SU-DHL-6 (cell line): ENCODE data around the gene AMT.
A peak's percentile ranks its signal among the peaks of the same experiment; 100 is the strongest.

Experiments used
- H2AFZ ChIP-seq: fragments of 200-600 bp; sonication (generic); 2 replicates; pipeline ENCODE4 v1.6.1; 2014; ENCODE audit warnings: low read depth, mild to moderate bottlenecking, moderate library complexity, mixed read lengths, antibody characterized with exemption, low read length; ENCODE audit not compliant: severe bottlenecking
- H3F3A ChIP-seq: fragments of 200-600 bp; shearing (Covaris generic); 2 replicates; pipeline ENCODE4 v1.6.0; 2016; ENCODE audit warnings: antibody characterized with exemption, mild to moderate bottlenecking; ENCODE audit not compliant: insufficient read depth
- H3K27ac ChIP-seq: fragments of 200-600 bp; sonication (generic); 2 replicates; pipeline ENCODE4 v1.5.1; 2016; ENCODE audit warnings: low read depth, mild to moderate bottlenecking, low read length, moderate library complexity, mixed read lengths
- H3K27me3 ChIP-seq: fragments of 200-600 bp; sonication (generic), shearing (Covaris generic); 2 replicates; pipeline ENCODE4 v1.6.0; 2014; ENCODE audit warnings: mild to moderate bottlenecking, low read length
- H3K36me3 ChIP-seq: fragments of 200-600 bp; sonication (generic); 2 replicates; pipeline ENCODE4 v1.6.1; 2014; ENCODE audit warnings: mild to moderate bottlenecking, low read length, mixed read lengths
- H3K4me2 ChIP-seq: fragments of 300-600, 200-600 bp; shearing (Covaris generic), sonication (generic); 2 replicates; pipeline ENCODE4 v1.6.0; 2014; ENCODE audit warnings: low read length, low read depth, mild to moderate bottlenecking; ENCODE audit not compliant: poor library complexity, severe bottlenecking
- H3K4me3 ChIP-seq: fragments of 200-600 bp; sonication (generic); 2 replicates; pipeline ENCODE4 v1.5.1; 2014; ENCODE audit warnings: antibody characterized with exemption, low read length, mild to moderate bottlenecking, mixed read lengths; ENCODE audit not compliant: insufficient read depth, poor library complexity, severe bottlenecking
- H3K79me2 ChIP-seq: fragments of 200-600 bp; sonication (generic); 2 replicates; pipeline ENCODE4 v1.6.1; 2014; ENCODE audit warnings: mild to moderate bottlenecking, low read length, moderate library complexity; ENCODE audit not compliant: insufficient read depth
- H3K9ac ChIP-seq: fragments of 200-600 bp; sonication (generic); 2 replicates; pipeline ENCODE4 v1.7.0; 2014; ENCODE audit warnings: mild to moderate bottlenecking, low read length
- H3K9me2 ChIP-seq: fragments of 200-600 bp; sonication (generic); replicated peaks from 2 replicates; pipeline ENCODE4 v1.6.1; 2014; ENCODE audit warnings: low read length; ENCODE audit not compliant: insufficient read depth
- H3K9me3 ChIP-seq: fragments of 200-600 bp; sonication (generic); 2 replicates; pipeline ENCODE4 v1.6.1; 2014; ENCODE audit warnings: low read length, mixed read lengths; ENCODE audit not compliant: insufficient read depth
- H4K20me1 ChIP-seq: fragments of 200-600 bp; sonication (generic); 2 replicates; pipeline ENCODE4 v1.6.1; 2014; ENCODE audit warnings: low read depth, mild to moderate bottlenecking, antibody characterized with exemption, low read length, moderate library complexity, mixed read lengths
- CTCF ChIP-seq: fragments of 200-600 bp; sonication (generic); IDR thresholded peaks from one replicate; pipeline ENCODE4 v1.5.1; 2017; ENCODE audit warnings: antibody characterized with exemption, mild to moderate bottlenecking, low read length, moderate library complexity; ENCODE audit not compliant: insufficient read depth, poor library complexity, severe bottlenecking
- EZH2phosphoT487 ChIP-seq: fragments of 200-600 bp; sonication (generic), shearing (Covaris generic); conservative IDR thresholded peaks from 2 replicates; pipeline ENCODE4 v1.6.1; 2018; ENCODE audit warnings: mild to moderate bottlenecking, antibody characterized with exemption, low read length, moderate library complexity, mixed read lengths

Gene AMT, protein sequence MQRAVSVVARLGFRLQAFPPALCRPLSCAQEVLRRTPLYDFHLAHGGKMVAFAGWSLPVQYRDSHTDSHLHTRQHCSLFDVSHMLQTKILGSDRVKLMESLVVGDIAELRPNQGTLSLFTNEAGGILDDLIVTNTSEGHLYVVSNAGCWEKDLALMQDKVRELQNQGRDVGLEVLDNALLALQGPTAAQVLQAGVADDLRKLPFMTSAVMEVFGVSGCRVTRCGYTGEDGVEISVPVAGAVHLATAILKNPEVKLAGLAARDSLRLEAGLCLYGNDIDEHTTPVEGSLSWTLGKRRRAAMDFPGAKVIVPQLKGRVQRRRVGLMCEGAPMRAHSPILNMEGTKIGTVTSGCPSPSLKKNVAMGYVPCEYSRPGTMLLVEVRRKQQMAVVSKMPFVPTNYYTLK

GRCh38 chr3:49422379-49423248 lies at the start of gene AMT:
AMT (minus strand) TSS chr3:49422473; CDS start chr3:49422450, 23 bp downstream.
- Histone ChIP-seq H3K79me2 (no peaks in the 10 kb centered on the region), H3K4me3 (no peak within 1 kb of the TSS), H3K27me3 (no peaks in the 10 kb centered on the region), H3K9ac (no peak within 1 kb of the TSS), H3K9me3 (no peaks in the 10 kb centered on the region), H3K4me2 (no peak within 1 kb of the TSS), H3K9me2 (no peaks in the 10 kb centered on the region), H3K36me3 (no peaks in the 10 kb centered on the region), H3F3A (0 out of 2 replicates have a peak, but pooled peaks cover 3% of the 10 kb centered on the region), H2AFZ (no peak within 1 kb of the TSS), H4K20me1 (no peaks in the 10 kb centered on the region), H3K27ac (no peak within 1 kb of the TSS)
- TF ChIP-seq EZH2phosphoT487: no peak
- TF ChIP-seq CTCF: no peak

DNA sequence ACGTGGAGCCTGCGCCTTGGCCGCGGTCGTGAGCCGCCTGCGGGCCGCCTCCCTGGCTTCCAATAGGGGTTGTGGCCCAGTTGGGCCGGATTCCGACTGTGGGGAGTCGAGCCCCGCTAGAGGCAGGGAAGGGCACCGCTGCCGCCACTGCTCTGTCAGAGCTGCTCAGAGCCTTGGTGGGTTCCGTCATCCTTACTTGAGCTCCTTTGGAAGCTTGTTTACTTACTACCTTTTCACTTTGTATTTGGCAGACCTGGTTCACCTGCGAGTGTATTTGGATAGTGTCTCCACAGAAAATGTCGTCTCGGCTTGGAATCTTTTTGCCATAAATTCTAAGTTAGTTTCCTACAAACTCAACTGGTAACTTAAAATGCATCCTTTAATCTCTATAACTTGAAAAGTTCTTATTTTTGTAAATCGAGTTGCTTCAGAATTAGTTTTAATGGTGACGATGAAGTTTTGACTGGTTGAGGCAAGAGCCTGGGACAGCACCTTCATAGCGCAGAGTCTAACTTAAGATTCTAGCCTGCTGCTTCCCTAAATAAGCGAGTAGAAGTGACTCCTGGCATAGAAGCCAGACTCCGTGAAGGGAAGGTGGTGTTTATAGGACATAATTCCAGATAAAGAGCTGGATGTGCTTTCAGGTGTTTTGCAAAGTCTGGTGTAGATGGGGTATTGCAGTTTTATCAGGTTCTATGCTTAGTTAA lies 48.6 kb upstream of the AMT start:
- Histone ChIP-seq H3K4me2 (peak overlapping the region; percentile 80), H4K20me1 (no peaks in the 10 kb centered on the region), H3K9me3 (no peaks in the 10 kb centered on the region), H2AFZ (peak overlapping the region; percentile 1), H3F3A (peaks cover 6% of the 10 kb centered on the region; the same call in 1 of the 2 replicates), H3K4me3 (peak overlapping the region; percentile 59), H3K27me3 (no peaks in the 10 kb centered on the region), H3K27ac (peak overlapping the region; percentile 85), H3K9ac (peak overlapping the region; percentile 64), H3K79me2 (peaks cover 16% of the 10 kb centered on the region), H3K9me2 (no peaks in the 10 kb centered on the region), H3K36me3 (no peaks in the 10 kb centered on the region)
- TF ChIP-seq CTCF (no peak), EZH2phosphoT487 (no peak)

DNA sequence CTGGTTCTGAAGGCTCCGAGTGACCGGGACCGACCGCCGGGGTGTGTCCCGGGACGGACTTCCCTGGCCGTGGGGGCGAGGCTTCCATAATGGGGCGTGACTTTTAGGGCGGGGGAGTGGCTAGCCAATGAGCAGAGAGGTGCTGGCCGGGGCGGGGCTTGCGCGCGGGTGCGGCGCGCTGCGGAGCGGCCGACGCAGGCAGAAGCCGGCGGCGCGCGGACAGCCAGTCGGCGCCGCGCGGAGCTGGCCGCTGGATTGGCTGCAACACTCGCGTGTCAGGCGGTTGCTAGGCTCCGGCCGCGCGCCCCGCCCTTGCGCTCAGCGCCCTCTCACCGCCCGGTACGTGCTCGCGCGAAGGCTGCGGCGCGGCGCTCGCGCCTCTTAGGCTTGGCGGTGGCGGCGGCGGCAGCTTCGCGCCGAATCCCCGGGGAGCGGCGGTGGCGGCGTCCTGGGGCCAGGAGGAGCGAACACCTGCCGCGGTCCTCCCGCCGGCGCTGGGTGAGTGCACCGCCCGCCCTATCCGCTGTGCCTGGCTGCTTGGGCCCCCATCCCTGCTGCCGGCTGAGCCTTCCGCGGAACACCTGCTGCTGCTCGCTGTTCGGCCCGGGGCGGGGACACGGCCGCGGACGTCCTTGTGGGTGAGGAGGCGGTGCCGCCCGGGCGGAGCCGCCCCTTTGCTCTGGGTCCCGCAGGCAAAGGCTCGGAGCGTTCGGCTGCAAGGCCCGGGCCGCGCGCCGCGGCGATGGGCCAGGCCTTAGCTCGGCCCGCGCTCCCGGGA lies 47.9 kb upstream of the AMT start, which contains the start of gene DAG1:
TSS of gene DAG1 (plus strand) at position 332 of the 778 bp plus-strand sequence. CDS start 40,268 bp downstream, outside the sequence.
- peaks cover 16% of the 10 kb centered on the region for H3K79me2 ChIP-seq
- H3K9me2 ChIP-seq: no peaks in the 10 kb centered on the region
- H3K9ac ChIP-seq: peak within 1 kb of the TSS; percentile 64
- TF ChIP-seq CTCF (no peak), EZH2phosphoT487 (no peak)
- H3F3A ChIP-seq: peaks cover 6% of the 10 kb centered on the region; the same call in 1 of the 2 replicates
- no peaks in the 10 kb centered on the region for H4K20me1 ChIP-seq
- peak within 1 kb of the TSS; percentile 82 for H2AFZ ChIP-seq
- H3K9me3 ChIP-seq: no peaks in the 10 kb centered on the region
- H3K27ac ChIP-seq: peak within 1 kb of the TSS; percentile 85
- no peaks in the 10 kb centered on the region for H3K27me3 ChIP-seq
- H3K4me3 ChIP-seq: peak within 1 kb of the TSS; percentile 60
- no peaks in the 10 kb centered on the region for H3K36me3 ChIP-seq
- H3K4me2 ChIP-seq: peak within 1 kb of the TSS; percentile 80
